Immature natural killer cell (primary cell): ENCODE measurements around the gene PNRC2. TPM values are rescaled to one million over a fixed set of nuclear protein-coding genes. Genes with fewer than 3 reads are reported as not detected.

Source experiments
- DNase-seq, 3 donors: peaks; one replicate each; pipeline ENCODE4 v3.0.0; 2022; ENCODE audit warnings: mixed read lengths in 1 of 3
- H3K27ac Mint-ChIP-seq, 6 donors: one replicate each; pipeline ENCODE4 v1.8.0; 2020; ENCODE audit warnings: mixed read lengths in 6 of 6, mild to moderate bottlenecking in 5 of 6, inconsistent platforms in 4 of 6, moderate library complexity in 3 of 6
- H3K27me3 Mint-ChIP-seq, 3 donors: one replicate each; pipeline ENCODE4 v1.8.0; 2020 to 2021; ENCODE audit warnings: low read depth in 3 of 3, mild to moderate bottlenecking in 3 of 3, mixed read lengths in 3 of 3, moderate library complexity in 3 of 3, inconsistent platforms in 1 of 3
- H3K36me3 Mint-ChIP-seq, 3 donors: one replicate each; pipeline ENCODE4 v1.8.0; 2020; ENCODE audit warnings: mixed read lengths in 3 of 3, inconsistent platforms in 2 of 3, mild to moderate bottlenecking in 2 of 3
- H3K4me1 Mint-ChIP-seq, 2 donors: one replicate each; pipeline ENCODE4 v1.8.0; 2020; ENCODE audit warnings: inconsistent platforms in 2 of 2, mild to moderate bottlenecking in 2 of 2, mixed read lengths in 2 of 2, moderate library complexity in 1 of 2
- H3K4me3 Mint-ChIP-seq, 5 donors: one replicate each; pipeline ENCODE4 v1.8.0; 2020; ENCODE audit warnings: mild to moderate bottlenecking in 5 of 5, mixed read lengths in 5 of 5, inconsistent platforms in 3 of 5, moderate library complexity in 3 of 5
- H3K9me3 Mint-ChIP-seq, 6 donors: one replicate each; pipeline ENCODE4 v1.8.0; 2020; ENCODE audit warnings: mild to moderate bottlenecking in 6 of 6, mixed read lengths in 6 of 6, inconsistent platforms in 4 of 6, moderate library complexity in 3 of 6
- polyA plus RNA-seq, 3 donors: library from polyadenylated mRNA; unstranded; fragments of 300-500 nt; fragmentation: Illumina TruSeq; gene quantifications; one replicate each; pipeline ENCODE4 v1.2.3, GENCODE V29; 2021

Gene PNRC2
- polyA plus RNA-seq, 3 donors from 2014 or later = 89.9 to 118 (median 104) TPM

GRCh38 chr1:23963617-23964234, 4.1 kb downstream of the PNRC2 start:
- Mint-ChIP-seq H3K27me3 (peaks cover 6 to 20% (median 9%) of the 10 kb centered on the region in 3 donors), H3K36me3 (peaks cover 9 to 34% (median 24%) of the 10 kb centered on the region in 3 donors), H3K9me3 (no peaks in the 10 kb centered on the region), H3K4me3 (no peak overlapping the region), H3K27ac (peak overlapping the region; percentile 19 to 79 (median 64)), H3K4me1 (peaks cover 34 to 71% of the 10 kb centered on the region in 2 donors)
- no peak for DNase-seq

- Mint-ChIP-seq H3K9me3 (no peaks in the 10 kb centered on the region), H3K4me3 (no peak overlapping the region), H3K27me3 (peaks cover 2 to 15% (median 6%) of the 10 kb centered on the region in 3 donors), H3K4me1 (peaks cover 30 to 66% of the 10 kb centered on the region in 2 donors), H3K27ac (peak overlapping the region; percentile 46 to 79 (median 69)), H3K36me3 (peaks cover 9 to 34% (median 24%) of the 10 kb centered on the region in 3 donors)
- no peak for DNase-seq
These were observed 4.6 kb downstream of the PNRC2 start for GRCh38 chr1:23964235-23964668.

GRCh38 chr1:23964790-23965740, 5.4 kb downstream of the PNRC2 start:
- Mint-ChIP-seq H3K4me1 (peaks cover 28 to 60% of the 10 kb centered on the region in 2 donors), H3K27ac (peak overlapping the region; percentile 46 to 89 (median 72)), H3K36me3 (peaks cover 14 to 31% (median 22%) of the 10 kb centered on the region in 3 donors), H3K27me3 (peaks cover 0 to 7% (median 2%) of the 10 kb centered on the region in 3 donors), H3K4me3 (no peak overlapping the region), H3K9me3 (no peaks in the 10 kb centered on the region)
- no peak for DNase-seq

GRCh38 chr1:23966973-23967493, 7.4 kb downstream of the PNRC2 start:
- no peak for DNase-seq
- peaks cover 12 to 47% of the 10 kb centered on the region in 2 donors for H3K4me1 Mint-ChIP-seq
- H3K36me3 Mint-ChIP-seq = peaks cover 8 to 28% (median 20%) of the 10 kb centered on the region in 3 donors
- peak overlapping the region in 4 of 6 donors; percentile 39 to 62 (median 53) for H3K27ac Mint-ChIP-seq
- no peaks in the 10 kb centered on the region for H3K9me3 Mint-ChIP-seq
- H3K27me3 Mint-ChIP-seq = no peaks in the 10 kb centered on the region
- no peak overlapping the region for H3K4me3 Mint-ChIP-seq

GRCh38 chr1:23967871-23968270, 8.2 kb downstream of the PNRC2 start:
- peaks cover 8 to 24% (median 16%) of the 10 kb centered on the region in 3 donors for H3K36me3 Mint-ChIP-seq
- DNase-seq = no peak
- H3K4me3 Mint-ChIP-seq = no peak overlapping the region
- H3K27ac Mint-ChIP-seq = peak overlapping the region in 2 of 6 donors; percentile 39 to 57
- H3K4me1 Mint-ChIP-seq = peaks cover 10 to 39% of the 10 kb centered on the region in 2 donors
- no peaks in the 10 kb centered on the region for H3K9me3 Mint-ChIP-seq
- H3K27me3 Mint-ChIP-seq = no peaks in the 10 kb centered on the region

GRCh38 chr1:23977187-23977853, 17.7 kb downstream of the PNRC2 start:
- Mint-ChIP-seq H3K9me3 (no peaks in the 10 kb centered on the region), H3K36me3 (peaks cover 3 to 6% (median 4%) of the 10 kb centered on the region in 3 donors), H3K27me3 (peaks cover 4 to 13% (median 8%) of the 10 kb centered on the region in 3 donors), H3K27ac (peak overlapping the region in 5 of 6 donors; percentile 48 to 71 (median 65)), H3K4me1 (peaks cover 61 to 76% of the 10 kb centered on the region in 2 donors), H3K4me3 (peak overlapping the region in 4 of 5 donors; percentile 24 to 75 (median 57))
- DNase-seq = no peak

- H3K27me3 Mint-ChIP-seq = peaks cover 4 to 13% (median 8%) of the 10 kb centered on the region in 3 donors
- peak overlapping the region; percentile 61 to 95 (median 77) for H3K27ac Mint-ChIP-seq
- peaks cover 3 to 6% (median 4%) of the 10 kb centered on the region in 3 donors for H3K36me3 Mint-ChIP-seq
- no peak for DNase-seq
- H3K4me1 Mint-ChIP-seq = peaks cover 61 to 76% of the 10 kb centered on the region in 2 donors
- peak overlapping the region; percentile 8 to 91 (median 87) for H3K4me3 Mint-ChIP-seq
- H3K9me3 Mint-ChIP-seq = no peaks in the 10 kb centered on the region
These were observed 18.2 kb downstream of the PNRC2 start for GRCh38 chr1:23977854-23978191.

- H3K27me3 Mint-ChIP-seq = peaks cover 4 to 13% (median 8%) of the 10 kb centered on the region in 3 donors
- peaks cover 3 to 6% (median 4%) of the 10 kb centered on the region in 3 donors for H3K36me3 Mint-ChIP-seq
- peaks cover 61 to 71% of the 10 kb centered on the region in 2 donors for H3K4me1 Mint-ChIP-seq
- peak overlapping the region; percentile 87 to 97 (median 91) for H3K4me3 Mint-ChIP-seq
- peak overlapping the region; percentile 87 to 96 (median 94) for H3K27ac Mint-ChIP-seq
- no peak for DNase-seq
- H3K9me3 Mint-ChIP-seq = no peaks in the 10 kb centered on the region
These were observed 19.2 kb downstream of the PNRC2 start for GRCh38 chr1:23978805-23979204.

- Mint-ChIP-seq H3K4me3 (peak overlapping the region; percentile 87 to 97 (median 91)), H3K27me3 (peaks cover 4 to 13% (median 8%) of the 10 kb centered on the region in 3 donors), H3K27ac (peak overlapping the region; percentile 87 to 96 (median 94)), H3K9me3 (no peaks in the 10 kb centered on the region), H3K36me3 (peaks cover 3 to 4% (median 3%) of the 10 kb centered on the region in 3 donors), H3K4me1 (peaks cover 58 to 65% of the 10 kb centered on the region in 2 donors)
- DNase-seq = no peak
These were observed 19.8 kb downstream of the PNRC2 start for GRCh38 chr1:23979387-23979880.

- H3K4me1 Mint-ChIP-seq = peaks cover 54 to 59% of the 10 kb centered on the region in 2 donors
- peak within 1 kb of the TSS; percentile 93 to 97 (median 96) for H3K27ac Mint-ChIP-seq
- H3K9me3 Mint-ChIP-seq = no peaks in the 10 kb centered on the region
- H3K27me3 Mint-ChIP-seq = peaks cover 4 to 12% (median 8%) of the 10 kb centered on the region in 3 donors
- DNase-seq = peak; percentile 97 to 99 (median 98)
- H3K36me3 Mint-ChIP-seq = no peaks in the 10 kb centered on the region
- peak within 1 kb of the TSS; percentile 87 to 97 (median 91) for H3K4me3 Mint-ChIP-seq
These were observed 20.5 kb downstream of the PNRC2 start, which contains the start of gene SRSF10 for GRCh38 chr1:23979881-23980727. Gene SRSF10, minus strand, starts transcription at chr1:23980327. Its CDS starts 72 bp downstream, at chr1:23980255.

GRCh38 chr1:23980728-23981070, 21.1 kb downstream of the PNRC2 start:
- Mint-ChIP-seq H3K27me3 (peaks cover 4 to 12% (median 8%) of the 10 kb centered on the region in 3 donors), H3K4me1 (peaks cover 51 to 53% of the 10 kb centered on the region in 2 donors), H3K4me3 (peak overlapping the region; percentile 85 to 97 (median 91)), H3K9me3 (no peaks in the 10 kb centered on the region), H3K27ac (peak overlapping the region; percentile 93 to 97 (median 96)), H3K36me3 (no peaks in the 10 kb centered on the region)
- DNase-seq = no peak
